ENCODE results near the gene SEPHS2.

DNA sequence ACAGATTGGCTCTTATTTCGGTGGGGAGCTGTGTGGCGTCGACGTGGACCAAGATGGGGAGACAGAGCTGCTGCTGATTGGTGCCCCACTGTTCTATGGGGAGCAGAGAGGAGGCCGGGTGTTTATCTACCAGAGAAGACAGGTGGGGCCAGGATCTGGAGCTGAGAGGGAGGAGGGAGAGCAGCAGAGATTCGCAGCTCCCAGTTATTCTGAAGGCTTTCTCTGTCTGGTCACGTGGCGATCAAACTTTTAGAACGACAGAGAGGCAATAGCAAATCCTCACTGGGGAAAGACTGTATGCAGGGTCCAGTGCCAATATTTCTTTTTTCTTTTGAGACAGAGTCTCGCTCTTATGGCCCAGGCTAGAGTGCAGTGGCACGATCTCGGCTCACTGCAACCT lies 49.0 kb upstream of the SEPHS2 start:
- TF ChIP-seq, protein P1, sequence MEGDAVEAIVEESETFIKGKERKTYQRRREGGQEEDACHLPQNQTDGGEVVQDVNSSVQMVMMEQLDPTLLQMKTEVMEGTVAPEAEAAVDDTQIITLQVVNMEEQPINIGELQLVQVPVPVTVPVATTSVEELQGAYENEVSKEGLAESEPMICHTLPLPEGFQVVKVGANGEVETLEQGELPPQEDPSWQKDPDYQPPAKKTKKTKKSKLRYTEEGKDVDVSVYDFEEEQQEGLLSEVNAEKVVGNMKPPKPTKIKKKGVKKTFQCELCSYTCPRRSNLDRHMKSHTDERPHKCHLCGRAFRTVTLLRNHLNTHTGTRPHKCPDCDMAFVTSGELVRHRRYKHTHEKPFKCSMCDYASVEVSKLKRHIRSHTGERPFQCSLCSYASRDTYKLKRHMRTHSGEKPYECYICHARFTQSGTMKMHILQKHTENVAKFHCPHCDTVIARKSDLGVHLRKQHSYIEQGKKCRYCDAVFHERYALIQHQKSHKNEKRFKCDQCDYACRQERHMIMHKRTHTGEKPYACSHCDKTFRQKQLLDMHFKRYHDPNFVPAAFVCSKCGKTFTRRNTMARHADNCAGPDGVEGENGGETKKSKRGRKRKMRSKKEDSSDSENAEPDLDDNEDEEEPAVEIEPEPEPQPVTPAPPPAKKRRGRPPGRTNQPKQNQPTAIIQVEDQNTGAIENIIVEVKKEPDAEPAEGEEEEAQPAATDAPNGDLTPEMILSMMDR (IDR thresholded peaks at IDR 0.05): no peak
- no peak for TF ChIP-seq EP300 (IDR thresholded peaks at IDR 0.05)
- no peak for TF ChIP-seq POLR2A (IDR thresholded peaks at IDR 0.05)
